HepG2 (cell line): Measurements from ENCODE around the gene GRM8.

Source experiments
- HMG20B ChIP-seq: conservative IDR thresholded peaks from 2 replicates; pipeline ENCODE4 v1.6.1; 2016; ENCODE audit warnings: missing genetic modification reagents, missing compliant biosample characterization
- TF ChIP-seq, protein P1 (sequence below): sonication (generic); formaldehyde crosslinking; IDR thresholded peaks from 2 replicates; pipeline ENCODE4 v1.5.1; 2020; ENCODE audit warnings: missing genetic modification reagents, mild to moderate bottlenecking, borderline replicate concordance

DNA sequence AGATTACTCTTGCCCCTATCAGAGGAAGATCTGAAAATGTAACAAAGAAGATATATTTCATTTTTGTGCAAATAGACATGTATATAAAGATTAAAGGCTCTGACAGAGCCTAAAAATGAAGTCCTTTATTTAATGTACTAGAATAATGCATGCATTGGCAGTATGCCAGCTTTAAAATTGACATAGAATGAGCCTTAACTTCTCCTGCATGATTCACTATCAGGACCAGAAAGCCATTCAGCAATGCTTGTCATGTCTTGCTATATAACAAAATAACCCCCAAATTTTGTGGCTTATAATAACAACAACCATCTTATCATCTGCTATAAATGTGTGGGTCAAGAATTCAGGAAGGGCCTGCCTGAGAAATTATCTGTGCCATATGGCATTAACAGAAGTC is 411.9 kb downstream of the GRM8 start:
- TF ChIP-seq, protein P1, sequence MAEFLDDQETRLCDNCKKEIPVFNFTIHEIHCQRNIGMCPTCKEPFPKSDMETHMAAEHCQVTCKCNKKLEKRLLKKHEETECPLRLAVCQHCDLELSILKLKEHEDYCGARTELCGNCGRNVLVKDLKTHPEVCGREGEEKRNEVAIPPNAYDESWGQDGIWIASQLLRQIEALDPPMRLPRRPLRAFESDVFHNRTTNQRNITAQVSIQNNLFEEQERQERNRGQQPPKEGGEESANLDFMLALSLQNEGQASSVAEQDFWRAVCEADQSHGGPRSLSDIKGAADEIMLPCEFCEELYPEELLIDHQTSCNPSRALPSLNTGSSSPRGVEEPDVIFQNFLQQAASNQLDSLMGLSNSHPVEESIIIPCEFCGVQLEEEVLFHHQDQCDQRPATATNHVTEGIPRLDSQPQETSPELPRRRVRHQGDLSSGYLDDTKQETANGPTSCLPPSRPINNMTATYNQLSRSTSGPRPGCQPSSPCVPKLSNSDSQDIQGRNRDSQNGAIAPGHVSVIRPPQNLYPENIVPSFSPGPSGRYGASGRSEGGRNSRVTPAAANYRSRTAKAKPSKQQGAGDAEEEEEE (CRISPR knock-in tag) = no peak
- TF ChIP-seq HMG20B = no peak
